Measurements from ENCODE around the gene FBXO10.

DNA sequence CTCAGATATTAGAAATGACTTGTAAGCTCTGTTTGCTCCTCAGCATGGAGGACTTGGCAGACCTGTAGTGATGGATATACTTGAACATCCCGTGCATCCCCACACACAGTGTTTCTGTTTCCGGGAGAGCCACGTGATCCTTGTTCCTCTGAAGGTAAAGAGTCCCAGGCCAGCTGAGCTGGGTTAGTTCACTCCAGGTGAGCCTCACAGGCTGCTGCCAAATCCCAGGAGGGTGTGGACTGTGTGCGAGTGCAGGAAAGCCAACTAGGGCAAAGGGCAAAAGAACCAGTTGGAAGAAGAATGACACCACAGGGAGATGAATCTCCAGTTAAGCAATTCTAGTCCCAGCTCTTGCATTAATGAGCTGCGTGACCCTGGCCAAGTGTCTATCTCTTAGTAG, 26.6 kb upstream of the FBXO10 start:
- no peak for TF ChIP-seq EZH2 (IDR thresholded peaks at IDR 0.05; ENCODE audit: borderline replicate concordance, control insufficient read depth, low read depth, low read length)
- TF ChIP-seq, protein P1, sequence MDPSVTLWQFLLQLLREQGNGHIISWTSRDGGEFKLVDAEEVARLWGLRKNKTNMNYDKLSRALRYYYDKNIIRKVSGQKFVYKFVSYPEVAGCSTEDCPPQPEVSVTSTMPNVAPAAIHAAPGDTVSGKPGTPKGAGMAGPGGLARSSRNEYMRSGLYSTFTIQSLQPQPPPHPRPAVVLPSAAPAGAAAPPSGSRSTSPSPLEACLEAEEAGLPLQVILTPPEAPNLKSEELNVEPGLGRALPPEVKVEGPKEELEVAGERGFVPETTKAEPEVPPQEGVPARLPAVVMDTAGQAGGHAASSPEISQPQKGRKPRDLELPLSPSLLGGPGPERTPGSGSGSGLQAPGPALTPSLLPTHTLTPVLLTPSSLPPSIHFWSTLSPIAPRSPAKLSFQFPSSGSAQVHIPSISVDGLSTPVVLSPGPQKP (IDR thresholded peaks at IDR 0.05; ENCODE audit: low read depth, low read length): no peak
